Activated T-cell treated with anti-CD3 and anti-CD28 coated beads for 24 hours (primary cell): Measurements from ENCODE around the gene SPATA18.
"Not testable (repeated sequence)": the region's sequence is repeated elsewhere in the genome, so short reads cannot be mapped to it uniquely, and the experiment has no call there.

ENCODE experiments used
- DNase-seq: peaks from one replicate; pipeline ENCODE4 v3.0.0-alpha.2; 2020; ENCODE audit warnings: low read depth

Gene SPATA18

DNA sequence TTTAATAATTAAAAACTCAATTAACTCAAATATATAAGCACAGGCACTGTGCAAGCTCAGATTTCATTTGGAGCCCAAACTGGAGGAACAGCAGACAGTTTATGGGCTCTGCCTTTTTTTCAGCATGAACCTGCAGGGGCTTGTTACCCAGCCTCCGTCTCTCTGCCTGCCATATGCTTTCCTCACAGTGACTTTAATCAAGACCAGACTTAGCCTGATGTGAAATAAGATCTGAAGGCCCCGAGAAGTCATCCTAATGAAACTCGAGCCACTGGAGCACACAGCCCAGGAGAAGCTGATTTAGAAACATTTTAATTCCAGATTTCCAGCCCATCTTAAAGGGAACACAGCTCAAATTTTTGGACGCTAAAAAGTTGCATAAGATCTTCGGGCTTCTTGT, 55.6 kb downstream of the SPATA18 start:
- DNase-seq, result no peak

- no peak for DNase-seq
Measured at GRCh38 chr4:52107336-52107735, 56.2 kb downstream of the SPATA18 start.

DNA sequence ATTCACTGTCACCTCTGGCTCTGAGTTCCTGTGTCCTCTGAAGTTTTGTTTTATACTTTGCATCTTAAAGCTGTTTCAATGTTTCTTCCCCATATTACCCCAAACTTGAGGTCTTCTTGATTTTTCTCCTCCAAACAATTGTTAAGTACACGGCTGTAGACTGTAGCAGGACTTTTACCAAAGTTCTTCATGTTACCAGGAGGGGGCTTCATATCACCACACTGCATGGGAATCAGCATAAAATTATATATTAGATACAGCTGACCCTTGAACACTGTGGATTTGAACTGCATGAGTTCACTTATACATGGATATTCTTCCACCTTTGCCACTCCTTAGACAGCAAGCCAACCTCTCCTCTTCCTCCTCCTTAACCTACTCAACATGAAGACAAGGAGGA, 56.6 kb downstream of the SPATA18 start:
- no peak for DNase-seq

DNA sequence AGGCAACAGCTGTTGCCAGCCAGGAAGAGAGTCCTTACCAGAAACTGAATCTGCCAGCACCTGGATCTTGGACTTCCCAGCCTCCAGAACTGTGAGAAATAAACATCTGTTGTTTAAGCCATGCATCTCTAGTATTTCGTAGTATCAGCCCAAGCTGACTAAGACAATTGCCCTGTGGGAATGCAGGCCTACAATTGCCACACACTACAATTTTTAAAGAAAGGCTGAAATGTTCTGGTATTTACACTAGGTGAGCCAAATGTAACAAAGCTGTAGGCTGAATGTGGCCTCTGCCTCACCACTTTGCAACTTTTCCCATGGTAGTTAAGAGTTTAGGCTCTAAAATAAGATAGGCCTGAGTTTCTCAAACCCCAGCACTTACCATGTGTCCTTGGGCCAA, 59.1 kb downstream of the SPATA18 start:
- DNase-seq, result no peak

DNA sequence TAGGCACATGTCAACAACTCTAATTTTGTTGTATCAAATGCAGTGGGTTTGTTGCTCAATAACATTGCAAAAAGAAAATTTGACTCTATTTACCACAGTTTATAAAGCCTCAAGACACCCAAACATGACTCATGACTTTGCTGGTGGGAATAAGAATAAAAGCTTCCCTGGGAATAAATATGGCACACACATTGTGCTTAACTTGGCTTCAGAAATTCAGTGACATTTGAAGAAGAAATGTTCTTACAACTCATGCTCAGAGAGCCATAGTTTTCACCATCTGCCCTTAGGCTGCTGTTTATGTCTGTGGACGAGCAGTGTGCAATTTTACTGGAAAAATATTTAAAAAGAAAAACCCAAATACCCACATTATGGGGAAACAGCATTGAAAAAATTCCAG, 60.9 kb downstream of the SPATA18 start:
- DNase-seq, result no peak

DNA sequence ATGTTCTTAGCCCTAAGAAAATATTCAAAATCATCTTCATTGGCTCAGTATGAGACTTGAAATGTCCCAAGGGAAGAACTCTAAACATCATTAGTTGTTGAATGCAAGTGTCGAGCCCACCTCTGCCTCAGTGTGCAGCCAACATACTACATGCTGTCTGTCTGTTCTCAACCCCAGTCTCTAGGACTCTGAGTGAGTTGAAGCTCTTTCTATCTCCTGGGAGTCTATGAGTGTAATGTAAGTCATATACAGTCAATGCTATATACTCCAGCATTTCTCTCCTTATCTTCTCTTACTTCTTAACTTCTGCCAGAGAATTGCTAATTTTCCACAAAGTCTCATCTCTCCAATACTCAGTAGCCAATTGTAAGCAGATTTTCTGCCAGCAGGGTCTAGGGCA, 61.3 kb downstream of the SPATA18 start:
- DNase-seq, result no peak

DNA sequence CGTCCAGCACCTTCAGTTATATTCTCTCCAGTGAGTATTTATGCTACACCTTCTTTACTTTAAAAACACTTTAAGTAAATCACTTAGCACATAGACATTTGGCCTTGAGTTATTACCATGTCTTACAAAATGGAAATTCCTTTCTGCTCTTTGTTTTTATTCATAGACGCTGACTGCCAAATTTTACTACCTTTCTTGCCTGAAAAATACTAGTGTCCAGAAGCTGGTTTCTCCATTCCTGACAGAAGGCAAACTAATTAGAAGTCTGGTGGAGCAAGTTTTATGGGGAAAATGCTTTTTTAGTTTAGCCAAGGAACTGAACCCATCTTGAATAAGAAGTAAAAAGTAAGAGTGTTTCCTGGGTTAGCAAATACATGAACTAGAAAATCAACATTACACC, 65.5 kb downstream of the SPATA18 start:
- no peak for DNase-seq

DNA sequence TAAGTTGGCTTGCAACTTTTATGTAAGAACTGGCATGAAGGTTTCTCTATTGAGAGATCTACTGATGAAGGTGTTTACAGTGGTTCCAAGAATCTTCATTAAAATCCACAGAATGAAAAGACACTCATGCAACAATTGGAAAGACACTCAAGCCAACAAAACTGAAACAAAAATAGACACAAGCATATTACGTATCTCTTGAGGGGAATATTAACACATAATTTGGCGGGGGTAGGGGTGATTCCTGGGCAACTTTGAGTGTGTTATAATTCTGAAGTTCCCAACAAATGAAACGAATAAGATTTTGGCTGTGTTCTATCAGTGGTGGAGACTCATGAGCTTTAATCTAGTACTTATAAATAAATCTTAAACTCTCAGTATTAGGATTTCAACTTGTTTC, 75.1 kb downstream of the SPATA18 start:
- no peak for DNase-seq

DNA sequence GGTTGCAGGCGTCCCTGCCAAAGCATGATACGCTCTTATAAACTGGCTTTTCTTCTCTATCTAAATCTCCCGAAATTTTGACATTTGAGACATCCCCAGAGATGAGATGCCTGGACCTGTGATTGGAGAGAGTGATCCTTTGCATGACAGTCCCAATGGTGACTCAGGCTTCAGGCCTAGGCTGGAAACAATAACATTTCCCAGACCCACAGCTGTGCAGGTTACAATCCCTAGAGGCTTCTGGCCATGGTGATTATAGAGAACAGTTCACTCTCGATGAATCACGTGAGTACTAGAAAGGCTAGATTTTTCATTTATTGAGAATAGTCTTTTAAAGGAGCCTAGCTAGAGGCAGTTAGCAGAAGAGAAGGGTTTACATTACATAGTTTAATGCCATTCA, 75.9 kb downstream of the SPATA18 start:
- DNase-seq, result no peak

DNA sequence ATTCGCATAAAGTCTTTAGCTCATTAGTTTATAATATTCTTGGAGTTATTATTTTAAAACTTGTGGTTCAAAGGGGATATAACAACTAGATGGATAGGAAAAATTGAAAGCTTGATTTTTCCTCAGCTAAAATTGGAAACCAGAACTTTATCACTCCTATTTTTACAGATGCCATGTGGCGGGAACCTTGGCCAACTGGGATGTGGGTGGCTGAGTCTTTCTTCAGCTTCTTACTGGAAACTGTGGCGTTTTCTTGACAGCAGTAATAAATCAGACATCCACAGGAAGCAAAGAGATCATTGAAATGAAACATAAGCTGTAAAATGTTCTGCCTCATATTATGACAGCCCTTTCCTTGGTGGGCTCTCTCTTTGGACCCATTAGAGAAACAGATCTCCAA, 84.1 kb downstream of the SPATA18 start:
- no peak for DNase-seq

GRCh38 chr4:52137152-52137551, 86.0 kb downstream of the SPATA18 start:
- not testable (repeated sequence) for DNase-seq

- no peak for DNase-seq
Measured at GRCh38 chr4:52142816-52143215, 91.7 kb downstream of the SPATA18 start.

DNA sequence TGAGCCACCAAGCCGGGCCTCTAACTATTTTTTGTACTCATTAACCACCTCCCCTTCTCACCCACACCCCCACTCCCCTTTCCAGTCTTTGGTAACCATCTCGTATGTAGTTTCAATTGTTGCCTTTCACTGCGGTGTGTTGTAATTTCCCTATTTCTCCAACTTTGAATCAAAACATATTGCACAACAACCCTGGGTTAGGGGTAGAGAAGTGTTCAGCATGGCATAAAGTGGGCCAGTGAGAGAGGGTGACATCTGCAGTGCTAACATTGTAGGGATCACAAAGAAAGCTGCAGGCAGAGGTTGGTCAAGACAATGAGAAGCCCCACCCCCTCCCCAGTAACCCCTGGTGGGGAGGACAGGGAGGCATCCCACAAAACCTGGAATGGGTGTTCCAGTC, 92.7 kb downstream of the SPATA18 start:
- no peak for DNase-seq

GRCh38 chr4:52144372-52144771, 93.3 kb downstream of the SPATA18 start:
- DNase-seq, result no peak
